LoVo (cell line): ENCODE results near the gene STAMBP.

Source experiments
- DNase-seq: peaks from one replicate; pipeline ENCODE4 v3.0.0-alpha.2; 2016; ENCODE audit warnings: low spot score

The STAMBP gene

DNA sequence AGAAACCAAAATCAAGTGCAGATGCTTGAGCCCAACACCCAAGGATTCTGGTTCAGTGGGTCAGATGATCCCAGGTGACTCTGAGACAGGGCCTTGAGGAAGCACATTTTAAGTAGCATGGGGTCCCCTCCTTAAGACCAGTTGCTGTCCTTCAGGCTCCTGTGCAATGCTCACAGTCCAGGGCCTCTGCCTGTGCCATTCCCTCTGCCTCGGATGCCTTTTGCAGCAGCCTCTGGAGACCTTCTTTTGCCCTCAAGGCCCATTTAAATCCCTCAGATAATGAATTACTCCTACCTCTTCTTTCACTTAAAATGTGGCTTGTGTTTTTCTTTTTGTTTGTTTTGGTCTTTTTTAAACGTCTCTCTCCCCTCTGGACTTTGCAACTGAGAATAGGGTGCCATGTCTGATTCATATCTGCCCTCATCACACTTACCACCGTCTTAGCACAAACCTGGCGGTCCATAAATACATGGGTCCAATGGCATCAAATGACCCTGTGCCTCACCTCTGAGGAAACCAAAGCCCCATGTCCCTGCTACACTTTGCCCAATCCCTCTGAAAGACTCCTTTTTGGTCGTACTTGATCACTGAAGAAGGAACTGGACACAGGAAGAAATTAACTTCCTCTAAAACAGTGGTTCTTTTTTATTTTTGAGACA is 78.2 kb downstream of the STAMBP start:
- DNase-seq = no peak

DNA sequence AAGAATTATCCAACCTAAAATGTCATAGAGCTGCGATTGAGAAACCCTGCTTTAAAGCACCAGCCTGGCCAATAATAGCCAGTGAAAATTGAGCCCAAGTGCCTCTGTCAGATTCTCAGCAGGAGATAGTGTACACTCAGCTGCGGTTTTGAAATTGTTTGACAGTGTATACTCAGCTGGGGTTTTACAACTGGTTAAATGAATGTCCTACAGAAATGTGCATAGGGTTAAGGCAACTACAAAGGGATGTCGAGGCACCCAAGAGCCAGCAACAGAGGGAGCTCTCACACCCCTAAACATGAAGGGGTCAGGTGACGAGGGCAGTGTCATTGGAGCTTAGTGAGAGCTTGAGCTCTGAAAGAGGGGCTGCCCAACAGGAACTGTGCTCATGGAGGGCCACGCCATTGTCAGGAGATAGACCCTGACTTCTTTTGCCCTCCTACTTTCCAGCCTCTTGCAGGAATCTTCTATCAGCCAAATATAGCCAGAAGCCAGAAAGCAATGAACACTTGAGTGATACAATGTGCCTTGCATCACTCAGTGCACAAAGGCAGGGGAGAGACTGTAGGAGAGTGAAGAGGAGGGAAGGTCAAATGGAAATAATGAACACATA is 79.2 kb downstream of the STAMBP start:
- DNase-seq = peak; percentile 19

DNA sequence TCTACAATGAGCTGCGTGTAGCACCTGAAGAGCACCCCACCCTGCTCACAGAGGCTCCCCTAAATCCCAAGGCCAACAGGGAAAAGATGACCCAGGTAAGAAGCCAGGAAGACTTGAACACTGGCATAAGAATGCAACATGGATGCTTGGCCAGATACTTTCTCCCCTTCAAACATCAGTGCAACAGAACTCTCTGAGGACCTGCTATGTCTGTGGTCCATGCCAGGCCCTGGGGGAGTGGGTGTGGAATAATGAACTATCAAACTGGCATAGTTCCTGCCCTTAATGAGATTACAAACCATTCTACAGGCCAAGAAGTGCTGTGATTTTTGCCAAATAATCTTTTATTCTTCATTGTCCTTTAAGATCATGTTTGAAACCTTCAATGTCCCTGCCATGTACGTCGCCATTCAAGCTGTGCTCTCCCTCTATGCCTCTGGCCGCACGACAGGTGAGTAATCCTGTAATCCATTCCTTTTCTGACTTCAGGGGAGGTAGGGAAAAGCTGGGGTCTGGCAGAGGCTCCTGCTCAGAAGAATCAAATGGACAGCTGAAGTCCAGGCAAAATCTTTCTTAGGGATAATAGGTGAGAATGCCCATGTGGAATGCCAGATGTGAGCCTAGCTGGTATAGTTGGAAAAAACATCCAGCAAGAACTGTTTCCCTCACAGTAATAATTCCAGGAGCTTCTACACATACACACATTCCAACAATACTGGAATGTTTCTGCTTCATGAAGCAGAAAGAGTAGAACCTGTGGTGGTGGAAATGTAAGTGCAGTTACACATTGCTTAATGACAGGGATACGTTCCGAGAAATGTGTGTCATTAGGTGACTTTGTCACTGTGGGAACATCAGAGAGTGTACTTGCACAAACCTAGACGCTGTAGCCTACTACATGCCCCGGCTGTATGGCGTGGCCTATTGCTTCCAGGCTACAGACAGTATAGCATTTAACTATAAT is 80.2 kb downstream of the STAMBP start:
- no peak for DNase-seq

DNA sequence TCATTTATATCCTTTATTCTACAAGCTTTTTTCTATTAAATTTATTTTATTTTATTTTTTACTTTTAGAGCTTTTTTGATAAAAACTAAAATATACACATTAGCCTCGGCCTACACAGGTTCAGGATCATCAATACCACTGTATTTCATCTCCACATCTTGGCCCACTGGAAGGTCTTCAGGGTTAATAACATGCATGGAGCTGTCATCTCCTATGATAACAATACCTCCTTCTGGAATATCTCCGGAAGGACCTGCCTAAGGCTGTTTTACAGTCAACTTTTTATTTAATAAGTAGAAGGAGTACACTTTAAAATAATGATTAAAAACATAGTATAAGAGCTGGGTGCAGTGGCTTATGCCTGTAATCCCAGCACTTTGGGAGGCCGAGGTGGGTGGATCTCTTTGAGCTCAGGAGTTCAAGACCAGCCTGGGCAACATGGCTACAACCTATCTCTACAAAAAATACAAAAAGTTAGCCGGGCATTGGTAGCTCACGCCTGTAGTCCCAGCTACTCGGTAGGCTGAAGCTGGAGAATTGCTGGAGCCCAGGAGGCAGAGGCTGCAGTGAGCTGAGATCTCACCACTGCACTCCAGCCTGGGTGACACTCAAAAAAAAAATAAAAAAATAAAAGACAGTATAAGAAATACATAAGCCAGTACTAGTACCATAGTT is 82.2 kb downstream of the STAMBP start:
- DNase-seq = no peak

DNA sequence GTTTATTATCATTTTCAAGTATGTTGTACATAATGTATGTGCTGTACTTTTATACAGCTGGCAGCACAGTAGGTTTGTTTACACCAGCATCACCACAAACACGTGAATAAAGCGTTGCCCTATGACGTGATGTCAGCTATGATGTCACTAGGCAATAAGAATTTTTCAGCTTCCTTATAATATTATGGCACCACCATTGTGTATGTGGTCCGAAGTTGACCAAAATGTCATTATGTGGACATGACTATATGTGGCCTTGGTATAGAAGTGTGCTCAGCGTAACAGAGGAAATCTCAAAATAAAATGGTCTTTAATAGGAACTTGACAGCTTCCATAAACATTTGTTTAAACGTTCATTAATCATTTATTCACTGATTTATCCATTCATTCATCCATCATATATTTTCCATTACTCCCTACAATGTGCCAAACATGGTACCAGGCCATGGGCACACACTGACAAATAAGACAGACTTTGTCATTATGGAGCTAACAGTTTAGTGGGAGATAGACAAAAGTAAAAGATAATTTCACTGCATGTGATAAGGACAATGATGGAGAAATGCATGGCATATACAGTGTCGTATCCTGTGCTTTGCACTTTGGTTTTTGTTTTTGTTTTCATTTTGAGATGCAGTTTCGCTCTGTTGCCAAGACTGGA is 82.9 kb downstream of the STAMBP start:
- DNase-seq = no peak

DNA sequence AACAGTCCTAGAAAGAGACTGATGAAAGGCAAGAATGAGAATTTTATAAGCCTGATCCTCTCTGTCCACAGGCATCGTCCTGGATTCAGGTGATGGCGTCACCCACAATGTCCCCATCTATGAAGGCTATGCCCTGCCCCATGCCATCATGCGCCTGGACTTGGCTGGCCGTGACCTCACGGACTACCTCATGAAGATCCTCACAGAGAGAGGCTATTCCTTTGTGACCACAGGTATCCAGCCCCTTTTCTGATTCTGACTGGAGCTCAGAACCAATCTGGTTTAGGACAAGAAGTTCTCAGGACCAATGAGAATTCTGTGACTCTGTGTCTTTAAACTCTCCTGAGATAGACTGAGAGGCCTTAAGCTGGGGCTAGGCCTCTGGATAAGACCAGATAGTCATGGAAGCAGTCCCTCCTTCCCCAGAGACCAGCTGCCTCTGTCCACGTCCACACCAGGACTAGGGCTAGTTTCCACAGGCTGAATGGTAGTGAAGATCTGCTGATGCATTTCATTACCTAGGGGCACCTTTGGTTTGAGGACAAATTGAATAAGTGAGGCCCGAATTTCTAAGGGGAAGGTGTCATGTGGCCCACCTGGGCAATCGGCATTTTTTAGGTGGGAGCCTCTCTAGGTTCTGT is 84.8 kb downstream of the STAMBP start:
- DNase-seq = no peak

DNA sequence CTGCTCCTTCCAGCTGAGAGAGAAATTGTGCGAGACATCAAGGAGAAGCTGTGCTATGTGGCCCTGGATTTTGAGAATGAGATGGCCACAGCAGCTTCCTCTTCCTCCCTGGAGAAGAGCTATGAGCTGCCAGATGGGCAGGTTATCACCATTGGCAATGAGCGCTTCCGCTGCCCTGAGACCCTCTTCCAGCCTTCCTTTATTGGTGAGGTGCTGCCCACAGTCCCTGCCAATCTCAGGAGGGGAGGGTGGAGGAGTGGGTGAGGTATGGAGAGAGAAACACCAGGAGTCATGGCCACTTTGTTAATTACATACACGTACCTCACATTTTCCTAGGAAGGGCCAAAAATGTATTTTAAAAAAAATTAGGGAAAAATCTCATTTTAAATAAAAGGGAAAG is 85.9 kb downstream of the STAMBP start:
- no peak for DNase-seq

DNA sequence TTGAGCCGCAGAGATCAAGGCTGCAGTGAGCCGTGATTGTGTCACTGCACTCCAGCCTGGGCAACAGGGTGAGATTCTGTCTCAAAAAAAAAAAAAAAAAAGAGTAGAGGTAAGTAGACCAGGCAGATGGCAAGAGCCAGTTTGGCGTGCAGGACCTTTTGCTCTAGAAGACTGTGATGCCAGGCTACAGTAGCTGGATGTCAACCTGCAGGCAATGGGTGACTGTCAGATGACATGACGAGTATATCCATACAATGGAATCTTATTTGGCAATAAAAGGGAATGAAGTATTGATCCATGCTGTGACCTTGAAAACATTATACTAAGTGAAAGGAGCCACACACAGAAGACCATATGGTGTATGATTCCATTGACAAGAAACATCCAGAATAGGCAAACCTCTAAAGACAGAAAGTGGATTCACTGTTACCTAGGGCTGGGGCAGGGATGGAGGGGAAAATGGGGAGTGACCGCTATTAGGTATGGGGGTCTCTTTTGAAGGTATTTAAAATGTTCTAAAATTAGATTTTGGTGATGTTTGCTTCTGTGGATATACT is 86.8 kb downstream of the STAMBP start:
- no peak for DNase-seq

DNA sequence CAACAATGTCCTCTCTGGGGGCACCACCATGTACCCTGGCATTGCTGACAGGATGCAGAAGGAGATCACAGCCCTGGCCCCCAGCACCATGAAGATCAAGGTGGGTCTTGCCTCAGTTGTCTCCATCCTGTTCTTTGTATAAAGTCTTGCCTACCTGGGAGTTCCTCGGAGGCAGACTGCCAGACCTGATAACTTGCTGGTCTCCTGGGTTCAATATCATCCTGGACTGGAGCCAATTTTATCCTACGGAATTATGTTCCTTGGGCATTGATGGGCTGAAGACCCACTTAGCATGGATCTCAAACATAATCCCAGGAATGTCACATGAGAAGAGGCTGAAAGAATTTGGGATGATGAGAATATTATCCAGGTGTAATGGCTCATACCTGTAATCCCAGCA is 87.9 kb downstream of the STAMBP start:
- DNase-seq = no peak

DNA sequence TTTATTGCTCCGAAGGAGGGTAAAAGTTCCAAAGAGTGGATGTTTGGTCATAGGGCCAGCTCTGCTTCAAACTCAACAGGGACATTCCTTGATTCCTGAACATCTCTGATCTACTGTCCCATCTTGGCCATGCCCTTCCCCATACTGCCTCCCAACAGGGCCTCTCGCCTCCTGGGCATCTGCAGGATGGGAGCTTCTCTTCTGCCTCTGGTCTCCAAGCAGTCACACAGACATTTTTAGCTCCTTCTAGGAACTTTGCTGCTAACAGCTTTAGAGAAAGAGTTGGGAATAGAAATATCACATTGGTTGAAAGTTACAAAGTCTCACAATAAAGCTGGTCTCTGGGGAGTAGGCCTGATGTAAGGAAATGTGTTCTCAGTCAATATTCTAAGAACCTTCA is 88.5 kb downstream of the STAMBP start:
- DNase-seq = no peak

DNA sequence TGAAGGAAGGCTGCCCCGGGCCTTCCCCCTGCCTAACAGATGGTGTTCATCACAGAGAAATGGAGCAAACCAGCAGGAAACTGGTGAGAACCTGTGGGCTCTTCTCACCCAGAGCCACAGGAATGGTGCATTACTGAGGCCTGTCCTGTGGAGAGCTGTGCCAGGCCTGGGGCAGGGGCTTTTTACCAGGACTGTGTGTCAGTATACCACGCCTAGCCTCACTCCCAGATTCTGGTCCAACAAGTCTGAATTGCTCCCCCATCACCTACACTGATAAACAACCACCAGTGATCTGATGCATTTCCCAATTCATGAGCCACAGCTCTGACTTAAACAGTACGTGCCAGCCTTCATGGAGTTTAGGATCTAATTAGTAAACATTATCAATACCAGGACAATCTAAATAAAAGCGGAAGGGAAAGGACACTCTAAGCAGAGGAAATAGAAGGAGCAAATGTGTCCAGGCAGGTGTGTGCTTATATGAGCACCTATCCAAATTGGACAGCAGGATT is 89.0 kb downstream of the STAMBP start:
- DNase-seq = no peak

DNA sequence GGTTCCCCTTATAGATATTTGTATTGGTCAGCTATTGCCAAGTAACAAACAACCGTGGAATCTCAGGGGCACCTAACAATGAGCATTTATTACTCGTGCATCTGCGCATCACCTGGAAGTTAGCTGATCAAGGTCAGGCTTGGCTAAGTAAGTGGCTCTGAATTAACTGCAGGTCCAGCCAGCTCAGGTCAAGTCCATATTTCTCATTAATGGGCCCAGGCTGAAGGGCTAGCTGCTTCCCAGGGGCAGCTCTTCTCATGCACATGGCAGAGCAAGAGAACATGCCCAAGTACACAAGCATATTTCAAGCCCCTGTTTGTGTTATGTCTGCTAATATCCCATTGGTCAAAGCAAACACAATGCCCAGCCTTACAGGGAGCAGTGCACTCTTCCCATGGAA is 90.1 kb downstream of the STAMBP start:
- no peak for DNase-seq

DNA sequence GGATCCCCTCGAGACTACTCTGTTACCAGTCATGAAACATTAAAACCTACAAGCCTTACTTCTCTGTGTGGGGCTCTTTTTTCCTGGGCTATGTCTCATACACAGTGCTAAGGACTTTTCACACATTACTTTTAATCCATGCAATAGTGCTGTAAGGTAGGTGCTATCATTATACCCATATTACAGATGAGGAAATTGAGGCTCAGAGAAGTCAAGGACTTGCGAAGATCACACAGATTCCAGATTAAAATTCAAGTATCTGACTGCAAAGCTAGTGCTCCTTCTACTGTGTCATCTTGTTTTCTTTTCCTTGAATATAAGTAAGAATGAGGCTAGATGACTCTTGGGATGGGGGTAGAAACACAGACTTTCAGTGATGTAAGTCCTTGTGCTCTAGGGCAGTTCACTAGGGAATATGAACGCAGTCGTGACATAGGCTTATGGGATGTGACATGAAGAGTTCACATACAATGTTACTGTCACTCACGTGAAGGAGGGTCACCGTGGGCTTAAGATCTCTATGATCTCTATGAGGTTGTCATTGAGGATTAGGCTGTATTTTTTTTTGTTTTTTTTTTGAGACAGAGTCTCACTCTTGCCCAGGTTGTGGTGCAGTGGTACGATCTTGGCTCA is 91.0 kb downstream of the STAMBP start:
- no peak for DNase-seq

DNA sequence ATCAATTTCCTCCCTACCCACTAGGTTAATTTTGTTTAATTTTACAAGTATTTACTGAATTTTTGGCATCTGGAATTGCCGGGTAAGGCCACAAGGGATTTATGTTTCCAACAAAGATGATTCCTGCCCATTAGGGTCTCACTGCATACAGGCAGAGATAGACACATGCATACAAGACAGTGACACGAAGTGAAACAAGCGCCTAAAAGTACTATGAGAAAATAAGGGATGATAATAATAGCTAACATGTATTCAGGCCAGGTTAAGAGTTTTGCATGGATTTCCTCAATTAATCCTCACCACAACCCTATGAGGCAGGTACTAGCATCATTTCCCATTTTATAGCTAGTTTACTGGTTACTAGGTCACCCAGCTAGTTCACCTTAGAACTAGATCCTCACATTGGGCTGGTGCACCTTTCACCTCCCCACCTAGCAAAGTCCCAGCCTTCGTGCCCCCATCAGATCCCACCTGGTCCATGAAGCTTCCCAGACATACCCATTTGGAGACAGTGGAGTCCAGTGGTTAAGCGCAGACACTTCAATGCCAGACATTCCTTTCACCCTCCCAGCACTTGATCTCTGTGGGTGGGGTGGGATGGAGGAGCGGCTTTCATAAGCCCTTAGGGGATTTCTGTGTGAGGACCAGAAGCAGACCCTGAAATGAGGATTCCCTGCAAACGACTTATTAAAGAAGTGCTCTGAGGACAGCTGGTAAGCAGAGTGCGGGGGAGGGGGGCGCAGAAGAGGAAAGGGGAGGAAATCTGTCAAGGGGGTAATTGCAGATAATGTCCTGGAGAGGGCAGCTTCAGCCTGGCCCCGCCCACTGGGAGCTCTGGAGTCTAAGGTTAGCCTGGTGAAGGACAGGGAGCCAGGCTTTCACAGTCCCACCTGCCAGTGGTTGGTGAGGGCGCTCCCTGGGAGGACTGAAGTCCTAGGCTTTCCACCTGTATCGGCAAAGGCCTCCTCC is 92.1 kb downstream of the STAMBP start:
- no peak for DNase-seq

DNA sequence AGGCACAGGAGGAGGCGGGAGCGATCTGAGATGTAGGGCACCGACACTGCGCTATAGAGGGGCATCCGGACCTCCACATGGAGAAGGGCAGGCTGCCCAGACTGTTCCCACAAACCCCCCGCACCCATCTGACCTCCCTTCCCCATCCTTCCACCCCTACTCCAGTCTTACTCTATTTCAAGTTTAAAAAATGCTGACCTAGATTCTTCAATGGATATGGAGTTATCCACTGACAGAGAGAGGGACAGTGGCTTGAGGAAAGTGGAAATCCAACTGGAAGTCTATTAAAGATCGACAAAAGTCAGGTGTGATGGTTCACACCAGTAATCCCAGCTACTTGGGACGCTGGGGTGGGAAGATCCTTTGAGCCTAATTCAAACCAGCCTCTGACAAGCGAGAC is 92.8 kb downstream of the STAMBP start:
- no peak for DNase-seq

DNA sequence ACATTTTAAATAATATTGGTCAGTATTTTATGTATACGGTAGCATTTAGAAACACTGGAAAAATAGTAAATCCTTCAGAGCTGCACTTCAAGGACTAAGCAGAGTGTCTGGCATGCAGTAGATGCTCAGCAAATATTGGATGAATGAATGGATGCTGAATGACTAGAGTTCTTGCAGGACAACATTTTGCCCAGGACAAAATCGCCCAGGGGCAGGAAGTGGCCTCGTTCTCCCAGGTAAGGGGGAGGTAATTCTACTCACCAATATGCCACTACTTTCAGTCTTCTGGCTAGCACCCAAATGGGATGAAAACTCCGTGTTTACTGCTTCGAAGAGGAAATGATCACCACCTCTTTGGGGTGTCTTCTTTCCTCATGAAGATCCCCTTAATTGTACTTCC is 93.9 kb downstream of the STAMBP start:
- DNase-seq = no peak
